Spinal cord (tissue), 10 donors: ENCODE data around the gene ASMTL. TPM values are rescaled to one million over a fixed set of nuclear protein-coding genes. Genes with fewer than 3 reads are reported as not detected.

Experiments
- DNase-seq, 6 donors: peaks; one replicate each; pipeline versions ENCODE4 v3.0.0 to v3.0.0-alpha.2; 2013 to 2015; ENCODE audit warnings: low spot score in 6 of 6, low read depth in 4 of 6
- H3K27ac ChIP-seq: one replicate; pipeline ENCODE4 v1.5.1; 2013; ENCODE audit warnings: low read depth, low read length, control low read depth
- H3K27me3 ChIP-seq: one replicate; pipeline ENCODE4 v1.6.1; 2013; ENCODE audit warnings: low read length; ENCODE audit not compliant: control insufficient read depth, insufficient read depth
- H3K36me3 ChIP-seq: one replicate; pipeline ENCODE4 v1.6.1; 2013; ENCODE audit warnings: low read length; ENCODE audit not compliant: control insufficient read depth, insufficient read depth
- H3K4me1 ChIP-seq: one replicate; pipeline ENCODE4 v1.6.1; 2013; ENCODE audit warnings: low read length; ENCODE audit not compliant: control insufficient read depth, insufficient read depth
- H3K4me3 ChIP-seq: one replicate; pipeline ENCODE4 v1.5.1; 2013; ENCODE audit warnings: low read depth, low read length, control low read depth
- H3K9me3 ChIP-seq: one replicate; pipeline ENCODE4 v1.6.1; 2013; ENCODE audit warnings: low read length; ENCODE audit not compliant: control insufficient read depth, insufficient read depth
- WGBS: methylation state at CpG from one replicate; pipeline ENCODE4 v1.1.5; 2013; ENCODE audit warnings: missing lambda C conversion rate; ENCODE audit not compliant: insufficient coverage; 5-methylcytosine and 5-hydroxymethylcytosine counted together
- polyA plus RNA-seq, 2 donors: library from polyadenylated mRNA; unstranded; fragments of 120-200 nt; gene quantifications; one replicate each; pipeline ENCODE4 v1.2.1, GENCODE V29; 2013; ENCODE audit not compliant: insufficient read length in 2 of 2
- total RNA-seq, 2 donors: library from RNA; depleted of rRNA in 1 of 2; stranded (reverse); fragments of 120-200 nt in 1 of 2; fragments of >200 nt in 1 of 2; gene quantifications; one replicate each; pipeline versions ENCODE4 v1.2.3 to v1.2.4, GENCODE V29; 2013 to 2014
- donor health status: healthy.

Gene ASMTL
- total and polyA plus RNA-seq, 4 donors: 15.6 to 62.6 (median 33.2) TPM

DNA sequence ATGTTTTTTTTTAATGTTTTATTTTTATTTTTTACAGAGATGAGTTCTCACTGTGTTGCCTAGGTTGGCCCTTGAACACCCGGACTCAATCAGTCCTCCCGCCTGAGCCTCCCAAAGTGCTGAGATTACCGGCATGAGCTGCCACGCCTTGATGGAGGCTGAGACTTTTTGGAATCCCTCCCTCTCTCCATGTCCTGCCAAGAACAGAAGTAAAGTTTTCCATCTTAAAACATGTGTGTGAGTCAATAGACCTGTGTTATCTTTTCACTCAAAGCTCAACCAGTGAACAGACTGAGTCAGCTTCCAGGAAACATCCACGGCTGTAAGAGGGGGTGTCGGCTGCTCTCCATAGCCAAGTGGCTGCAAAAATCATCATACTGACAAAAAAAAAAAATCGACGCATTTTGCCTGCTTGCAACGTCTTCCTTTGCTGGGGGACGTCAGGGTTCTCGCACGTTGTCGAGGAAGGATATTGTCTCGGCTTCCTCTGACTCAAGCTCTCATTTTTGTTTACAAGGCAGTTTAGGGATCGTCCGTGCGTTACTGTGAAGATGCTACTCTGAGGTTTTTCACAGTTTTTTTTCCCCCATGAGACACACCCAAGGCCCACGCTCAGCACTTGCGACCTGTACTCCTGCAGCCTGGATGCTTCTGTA, 10.0 kb upstream of the ASMTL start:
- no peak for DNase-seq
- 73% methylated on average over 10 of the region's 19 CpGs for WGBS
- peaks cover 23% of the 10 kb centered on the region for H3K27me3 ChIP-seq

DNA sequence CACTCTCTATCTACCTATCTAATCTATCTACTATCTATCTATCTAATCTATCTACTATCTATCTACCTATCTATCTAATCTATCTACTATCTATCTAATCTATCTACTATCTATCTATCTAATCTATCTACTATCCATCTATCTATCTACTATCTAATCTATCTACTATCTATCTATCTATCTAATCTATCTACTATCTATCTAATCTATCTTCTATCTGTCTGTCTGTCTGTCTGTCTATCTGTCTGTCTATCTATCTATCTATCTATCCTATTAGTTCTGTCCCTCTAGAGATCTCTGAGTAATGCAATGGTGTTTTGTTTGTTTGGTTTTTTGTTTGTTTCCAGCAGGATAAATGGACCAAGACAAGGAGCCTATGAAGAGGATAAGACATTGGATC, 9.4 kb upstream of the ASMTL start:
- Histone ChIP-seq H3K9me3 (no peaks in the 10 kb centered on the region), H3K4me1 (peaks cover 13% of the 10 kb centered on the region), H3K36me3 (no peaks in the 10 kb centered on the region), H3K4me3 (no peak overlapping the region), H3K27ac (no peak overlapping the region), H3K27me3 (peaks cover 23% of the 10 kb centered on the region)
- no peak for DNase-seq

More for the DNA sequence above, 10.0 kb upstream of the ASMTL start:
- no peaks in the 10 kb centered on the region for H3K36me3 ChIP-seq
- H3K4me1 ChIP-seq: peaks cover 13% of the 10 kb centered on the region
- H3K27ac ChIP-seq: no peak overlapping the region
- no peak overlapping the region for H3K4me3 ChIP-seq
- H3K9me3 ChIP-seq: no peaks in the 10 kb centered on the region

DNA sequence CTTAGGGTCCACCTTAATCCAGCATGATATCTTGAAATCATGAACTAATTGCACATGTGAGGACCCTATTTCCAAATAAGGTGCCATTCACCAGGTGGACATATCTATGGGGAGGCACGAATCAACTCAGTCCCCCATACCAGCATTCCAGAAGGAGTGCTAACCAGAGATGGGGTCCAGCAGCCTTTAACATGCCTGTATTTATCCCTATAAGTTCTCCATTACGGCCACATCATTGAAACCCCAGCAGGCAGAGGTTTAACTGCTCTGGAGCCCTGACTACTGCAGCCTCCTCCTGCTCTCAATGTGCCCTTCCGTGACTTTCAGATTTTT, 3.2 kb upstream of the ASMTL start:
- Histone ChIP-seq H3K4me3 (no peak overlapping the region), H3K9me3 (no peaks in the 10 kb centered on the region), H3K27me3 (no peaks in the 10 kb centered on the region), H3K27ac (no peak overlapping the region), H3K4me1 (peaks cover 21% of the 10 kb centered on the region), H3K36me3 (no peaks in the 10 kb centered on the region)
- DNase-seq: no peak
- 84% methylated on average over 3 of the region's 3 CpGs for WGBS

DNA sequence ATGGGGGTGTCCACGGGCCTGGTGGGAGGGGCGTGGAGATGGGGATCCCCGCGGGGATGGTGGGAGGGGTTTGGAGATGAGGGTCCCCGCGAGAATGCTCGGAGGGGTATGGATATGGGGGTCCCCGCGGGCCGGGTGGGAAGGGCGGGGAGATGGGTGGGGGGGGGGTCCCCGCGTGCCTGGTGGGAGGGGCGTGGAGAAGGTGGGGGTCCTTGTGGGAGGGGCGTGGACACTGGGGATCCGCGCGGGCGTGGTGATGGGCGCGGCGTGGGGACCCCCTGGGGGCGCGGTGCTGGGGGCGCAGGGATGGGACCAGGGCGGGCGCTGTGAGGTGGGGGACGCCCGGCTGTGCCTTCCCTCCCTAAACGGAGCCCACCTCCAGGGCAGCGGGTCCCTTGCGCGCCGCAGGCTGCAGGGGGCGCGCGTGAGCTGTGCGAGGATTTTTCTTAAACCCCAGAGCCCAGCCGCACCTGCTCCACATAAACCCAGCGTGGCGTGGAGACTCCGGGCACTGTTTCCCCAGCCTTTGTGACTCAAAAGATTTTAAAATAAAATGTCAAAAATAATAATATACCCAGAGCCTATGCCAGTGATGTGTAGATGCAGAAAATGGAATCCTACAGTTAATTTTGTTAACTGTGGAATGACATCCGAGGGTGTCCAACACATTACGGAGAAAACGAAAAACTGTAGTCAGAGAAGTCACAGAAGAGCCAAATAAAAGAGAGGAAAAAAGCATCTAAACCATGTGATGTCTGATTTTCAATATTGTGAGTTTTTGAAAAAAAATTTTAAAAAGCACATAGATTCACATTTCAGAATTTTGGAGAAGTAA, 1.5 kb upstream of the ASMTL start:
- peak; percentile 65 to 91 (median 68) for DNase-seq
- H3K27ac ChIP-seq: no peak overlapping the region

DNA sequence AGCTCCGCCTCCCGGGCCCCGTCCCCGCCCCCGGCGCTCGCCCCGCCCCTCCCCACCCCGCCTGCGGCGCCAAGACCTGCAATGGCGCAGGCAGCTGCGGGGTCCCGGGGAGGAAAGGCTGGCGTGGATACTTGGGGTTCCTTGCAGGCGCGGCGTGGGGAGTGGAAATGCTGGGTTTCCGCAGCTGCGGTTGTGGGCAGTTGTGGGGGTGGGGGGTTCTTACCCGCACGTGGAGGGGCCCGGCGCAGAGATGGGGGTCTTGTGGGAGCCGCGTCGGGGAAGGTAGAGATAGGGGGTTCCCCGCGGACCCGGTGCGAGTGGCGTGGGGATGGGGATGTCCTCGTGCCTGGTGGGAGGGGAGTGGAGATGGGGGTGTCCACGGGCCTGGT, 680 bp upstream of the ASMTL start:
- Histone ChIP-seq H3K4me3 (peak overlapping the region; percentile 59), H3K4me1 (peaks cover 24% of the 10 kb centered on the region), H3K27me3 (no peaks in the 10 kb centered on the region), H3K27ac (peak overlapping the region; percentile 78), H3K36me3 (no peaks in the 10 kb centered on the region), H3K9me3 (no peaks in the 10 kb centered on the region)
- under 1% methylated on average over 23 of the region's 34 CpGs for WGBS
- peak in 1 of 6 donors; percentile 7 for DNase-seq

More for the DNA sequence above, 1.5 kb upstream of the ASMTL start:
- Histone ChIP-seq H3K27me3 (no peaks in the 10 kb centered on the region), H3K36me3 (no peaks in the 10 kb centered on the region), H3K4me3 (no peak overlapping the region), H3K4me1 (peaks cover 24% of the 10 kb centered on the region), H3K9me3 (no peaks in the 10 kb centered on the region)
- WGBS: 3% methylated on average over 32 of the region's 45 CpGs

DNA sequence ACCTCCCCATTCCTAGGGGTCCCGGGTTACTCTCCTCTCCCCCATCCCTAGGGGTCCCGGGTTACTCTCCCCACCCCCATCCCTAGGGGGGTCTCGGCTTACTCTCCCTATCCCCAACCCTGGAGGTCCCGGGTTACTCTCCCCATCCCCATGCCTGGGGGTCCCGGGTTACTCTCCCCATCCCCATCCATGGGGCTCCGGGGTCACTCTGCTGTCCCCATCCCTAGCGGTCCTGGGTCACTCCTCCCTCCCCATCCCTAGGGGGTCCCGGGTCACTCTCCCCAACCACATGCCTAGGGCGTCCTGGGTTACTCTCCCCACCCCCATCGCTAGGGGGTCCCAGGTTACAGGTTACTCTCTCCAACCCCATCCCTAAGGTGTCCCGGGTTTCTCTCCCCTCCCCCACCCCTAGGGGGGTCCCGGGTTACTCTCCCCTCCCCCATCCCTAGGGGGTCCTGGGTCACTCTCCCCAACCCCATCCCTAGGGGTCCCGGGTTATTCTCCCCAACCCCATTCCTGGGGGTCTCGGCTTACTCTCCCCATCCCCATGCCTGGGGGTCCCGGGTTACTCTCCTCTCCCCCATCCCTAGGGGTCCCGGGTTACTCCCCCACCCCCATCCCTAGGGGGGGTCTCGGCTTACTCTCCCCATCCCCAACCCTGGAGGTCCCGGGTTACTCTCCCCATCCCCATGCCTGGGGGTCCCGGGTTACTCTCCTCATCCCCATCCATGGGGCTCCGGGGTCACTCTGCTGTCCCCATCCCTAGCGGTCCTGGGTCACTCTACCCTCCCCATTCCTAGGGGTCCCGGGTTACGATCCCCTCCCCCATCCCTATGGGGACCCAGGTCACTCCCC, 821 bp downstream of the ASMTL start:
- Histone ChIP-seq H3K9me3 (no peaks in the 10 kb centered on the region), H3K4me1 (peaks cover 24% of the 10 kb centered on the region), H3K36me3 (no peaks in the 10 kb centered on the region), H3K27me3 (no peaks in the 10 kb centered on the region), H3K27ac (no peak overlapping the region), H3K4me3 (peak overlapping the region; percentile 81)
- 31% methylated on average over 21 of the region's 23 CpGs for WGBS
- no peak for DNase-seq

DNA sequence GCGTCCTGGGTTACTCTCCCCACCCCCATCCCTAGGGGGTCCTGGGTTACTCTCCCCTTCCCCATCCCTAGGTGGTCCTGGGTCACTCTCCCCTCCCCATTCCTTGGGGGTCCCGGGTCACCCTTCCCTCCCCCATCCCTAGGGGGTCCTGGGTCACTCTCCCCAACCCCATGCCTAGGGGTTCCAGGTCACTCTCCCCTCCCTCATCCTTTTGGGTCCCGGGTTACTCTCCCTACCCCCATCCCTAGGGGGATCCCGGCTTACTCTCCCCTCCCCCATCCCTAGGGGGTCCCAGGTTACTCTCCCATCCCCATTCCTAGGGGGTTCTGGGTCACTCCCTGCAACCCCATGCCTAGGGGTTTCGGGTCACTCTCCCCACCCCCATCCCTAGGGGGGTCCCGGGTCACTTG, 1.5 kb downstream of the ASMTL start:
- Histone ChIP-seq H3K36me3 (no peaks in the 10 kb centered on the region), H3K27me3 (no peaks in the 10 kb centered on the region), H3K4me3 (no peak overlapping the region), H3K4me1 (peaks cover 24% of the 10 kb centered on the region), H3K27ac (no peak overlapping the region), H3K9me3 (no peaks in the 10 kb centered on the region)
- no peak for DNase-seq
- 94% methylated on average over 6 of the region's 6 CpGs for WGBS

DNA sequence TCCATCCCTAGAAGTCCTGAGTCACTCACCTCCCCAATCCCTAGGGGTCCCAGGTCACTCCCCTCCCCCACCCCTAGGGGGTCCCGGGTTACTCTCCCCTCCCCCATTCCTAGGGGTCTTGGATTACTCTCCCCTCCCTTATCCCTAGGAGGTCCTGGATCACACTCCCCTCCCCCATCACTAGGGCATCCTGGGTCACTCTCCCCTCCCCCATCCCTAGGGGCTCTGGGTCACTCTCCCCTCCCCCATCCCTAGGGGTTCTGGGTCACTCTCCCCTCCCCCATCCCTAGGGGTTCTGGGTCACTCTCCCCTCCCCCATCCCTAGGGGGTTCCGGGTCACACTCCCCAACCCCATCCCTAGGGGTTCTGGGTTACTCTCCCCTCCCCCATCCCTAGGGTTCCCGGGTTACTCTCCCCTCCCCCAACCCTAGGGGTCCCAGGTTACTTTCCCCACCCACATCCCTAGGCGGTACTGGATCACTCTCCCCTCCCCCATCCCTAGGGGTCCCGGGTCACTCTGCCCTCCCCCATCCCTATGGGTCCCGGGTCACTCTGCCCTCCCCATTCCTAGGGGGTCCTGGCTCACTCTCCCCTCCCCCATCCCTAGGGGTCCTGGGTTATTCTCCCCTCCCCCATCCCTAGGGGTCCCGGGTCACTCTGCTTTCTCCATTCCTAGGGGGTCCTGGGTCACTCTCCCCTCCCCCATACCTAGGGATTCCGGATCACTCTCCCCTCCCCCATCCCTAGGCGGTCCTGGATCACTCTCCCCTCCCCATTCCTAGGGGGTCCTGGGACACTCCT, 2.1 kb downstream of the ASMTL start:
- no peaks in the 10 kb centered on the region for H3K27me3 ChIP-seq
- peaks cover 24% of the 10 kb centered on the region for H3K4me1 ChIP-seq
- H3K4me3 ChIP-seq: no peak overlapping the region
- H3K36me3 ChIP-seq: no peaks in the 10 kb centered on the region
- peaks cover 2% of the 10 kb centered on the region for H3K9me3 ChIP-seq
- 76% methylated on average over 6 of the region's 9 CpGs for whole genome bisulfite sequencing
- H3K27ac ChIP-seq: no peak overlapping the region
- no peak for DNase-seq

DNA sequence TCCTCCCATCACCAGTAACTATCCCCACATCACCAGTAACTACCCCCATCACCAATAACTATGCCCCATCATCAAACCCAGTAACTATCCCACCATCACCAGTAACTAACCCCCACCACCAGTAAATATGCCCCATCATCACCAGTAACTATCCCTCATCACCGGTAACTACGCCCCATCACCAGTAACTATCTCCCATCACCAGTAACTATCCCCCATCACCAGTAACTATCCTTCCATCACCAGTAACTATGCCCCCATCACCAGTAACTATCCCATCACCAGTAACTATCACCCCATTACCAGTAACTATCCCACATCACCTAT, 2.9 kb downstream of the ASMTL start:
- Histone ChIP-seq H3K9me3 (peaks cover 2% of the 10 kb centered on the region), H3K4me1 (peaks cover 24% of the 10 kb centered on the region), H3K27ac (no peak overlapping the region), H3K36me3 (no peaks in the 10 kb centered on the region), H3K27me3 (no peaks in the 10 kb centered on the region), H3K4me3 (no peak overlapping the region)
- 100% methylated on average over 2 of the region's 2 CpGs for WGBS
- DNase-seq: no peak
